Central memory CD4-positive, alpha-beta T cell (primary cell): ENCODE results near the gene TRPM3.

Experiments
- DNase-seq: peaks from one replicate; pipeline ENCODE4 v3.0.0; 2022

The TRPM3 gene

GRCh38 chr9:71096421-71097108 is 24.9 kb downstream of the TRPM3 start:
- no peak for DNase-seq

- DNase-seq = no peak
Observed at GRCh38 chr9:71094708-71095251, 26.6 kb downstream of the TRPM3 start.

GRCh38 chr9:71090896-71091295 is 30.5 kb downstream of the TRPM3 start:
- DNase-seq = no peak

- no peak for DNase-seq
Observed at GRCh38 chr9:71079451-71079850, 42.0 kb downstream of the TRPM3 start.

GRCh38 chr9:71076096-71076495 is 45.3 kb downstream of the TRPM3 start:
- DNase-seq = no peak

GRCh38 chr9:71073494-71073893 is 47.9 kb downstream of the TRPM3 start:
- DNase-seq = no peak

- DNase-seq = no peak
Observed at GRCh38 chr9:71072587-71072986, 48.8 kb downstream of the TRPM3 start.

- no peak for DNase-seq
Observed at GRCh38 chr9:71071633-71072032, 49.8 kb downstream of the TRPM3 start.

GRCh38 chr9:71058660-71059059 is 62.8 kb downstream of the TRPM3 start:
- DNase-seq = no peak

GRCh38 chr9:71052287-71052686 is 69.1 kb downstream of the TRPM3 start:
- DNase-seq = no peak

GRCh38 chr9:71048280-71048679 is 73.1 kb downstream of the TRPM3 start:
- no peak for DNase-seq

- no peak for DNase-seq
Observed at GRCh38 chr9:71042448-71042990, 78.9 kb downstream of the TRPM3 start.

GRCh38 chr9:71037521-71037920 is 83.9 kb downstream of the TRPM3 start:
- no peak for DNase-seq

- DNase-seq = no peak
Observed at GRCh38 chr9:71036501-71036900, 84.9 kb downstream of the TRPM3 start.

GRCh38 chr9:71032779-71033178 is 88.6 kb downstream of the TRPM3 start:
- DNase-seq = no peak

- DNase-seq = no peak
Observed at GRCh38 chr9:71025728-71026127, 95.7 kb downstream of the TRPM3 start.

GRCh38 chr9:71025201-71025600 is 96.2 kb downstream of the TRPM3 start:
- DNase-seq = no peak

- no peak for DNase-seq
Observed at GRCh38 chr9:71010258-71010657, 111.2 kb downstream of the TRPM3 start.

- no peak for DNase-seq
Observed at GRCh38 chr9:71005456-71005855, 116.0 kb downstream of the TRPM3 start.

- DNase-seq = no peak
Observed at GRCh38 chr9:71004196-71004595, 117.2 kb downstream of the TRPM3 start.

GRCh38 chr9:71003346-71003745 is 118.1 kb downstream of the TRPM3 start:
- DNase-seq = no peak

- DNase-seq = no peak
Observed at GRCh38 chr9:71001780-71002386, 119.5 kb downstream of the TRPM3 start.

- no peak for DNase-seq
Observed at GRCh38 chr9:70998962-70999361, 122.5 kb downstream of the TRPM3 start.

- no peak for DNase-seq
Observed at GRCh38 chr9:70995511-70995910, 125.9 kb downstream of the TRPM3 start.
